ENCODE data around the gene NCOA5.

DNA sequence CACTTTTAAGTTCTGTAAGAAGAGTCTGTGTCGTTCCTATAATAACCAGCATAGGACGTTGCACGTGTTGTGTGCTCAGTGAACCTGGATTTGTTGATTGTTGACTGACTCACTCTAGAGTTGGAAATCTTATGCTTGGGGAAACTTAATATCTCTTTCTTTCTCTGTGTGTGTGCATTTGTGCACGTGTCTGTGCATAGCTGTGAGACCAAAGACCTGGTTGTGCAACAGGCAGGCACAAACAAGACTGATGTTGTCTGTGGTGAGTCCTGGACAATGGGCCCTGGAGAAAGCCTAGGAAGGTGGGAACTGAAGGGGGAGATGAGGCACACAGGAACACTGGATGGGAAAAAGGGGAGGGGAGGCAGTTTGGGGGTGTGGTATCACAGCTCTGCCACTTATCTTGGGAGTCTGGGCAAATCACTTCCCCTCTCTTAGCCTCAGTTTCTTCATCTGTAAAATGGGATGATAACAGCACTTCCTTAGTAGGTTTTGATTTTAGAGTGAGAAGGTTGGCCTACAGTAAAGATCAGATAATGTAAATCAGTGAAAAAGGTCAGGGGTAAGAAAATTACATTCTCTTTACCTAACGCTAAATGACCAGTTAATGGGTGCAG lies 36.8 kb upstream of the NCOA5 start:
- TF ChIP-seq, protein P1, sequence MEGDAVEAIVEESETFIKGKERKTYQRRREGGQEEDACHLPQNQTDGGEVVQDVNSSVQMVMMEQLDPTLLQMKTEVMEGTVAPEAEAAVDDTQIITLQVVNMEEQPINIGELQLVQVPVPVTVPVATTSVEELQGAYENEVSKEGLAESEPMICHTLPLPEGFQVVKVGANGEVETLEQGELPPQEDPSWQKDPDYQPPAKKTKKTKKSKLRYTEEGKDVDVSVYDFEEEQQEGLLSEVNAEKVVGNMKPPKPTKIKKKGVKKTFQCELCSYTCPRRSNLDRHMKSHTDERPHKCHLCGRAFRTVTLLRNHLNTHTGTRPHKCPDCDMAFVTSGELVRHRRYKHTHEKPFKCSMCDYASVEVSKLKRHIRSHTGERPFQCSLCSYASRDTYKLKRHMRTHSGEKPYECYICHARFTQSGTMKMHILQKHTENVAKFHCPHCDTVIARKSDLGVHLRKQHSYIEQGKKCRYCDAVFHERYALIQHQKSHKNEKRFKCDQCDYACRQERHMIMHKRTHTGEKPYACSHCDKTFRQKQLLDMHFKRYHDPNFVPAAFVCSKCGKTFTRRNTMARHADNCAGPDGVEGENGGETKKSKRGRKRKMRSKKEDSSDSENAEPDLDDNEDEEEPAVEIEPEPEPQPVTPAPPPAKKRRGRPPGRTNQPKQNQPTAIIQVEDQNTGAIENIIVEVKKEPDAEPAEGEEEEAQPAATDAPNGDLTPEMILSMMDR (IDR thresholded peaks at IDR 0.05 in 4 of 5, conservative IDR thresholded peaks at IDR 0.05 in 1 of 5), result no peak
- no peak for TF ChIP-seq POLR2A (IDR thresholded peaks at IDR 0.05)
